NB4 (cell line): ENCODE measurements around the gene IQCC.

ENCODE experiments used
- POLR2A ChIP-seq: IDR thresholded peaks from 2 replicates; pipeline ENCODE4 v1.6.1; 2011; ENCODE audit warnings: mild to moderate bottlenecking; ENCODE audit not compliant: insufficient read length; ENCODE audit errors: extremely low read depth
- TF ChIP-seq, protein P1 (sequence below): IDR thresholded peaks from one replicate; pipeline ENCODE4 v1.5.1; 2012; ENCODE audit warnings: low read depth, low read length

GRCh38 chr1:32179443-32180185 lies 25.9 kb upstream of the IQCC start, which contains the start of gene TXLNA:
- TF ChIP-seq, protein P1, sequence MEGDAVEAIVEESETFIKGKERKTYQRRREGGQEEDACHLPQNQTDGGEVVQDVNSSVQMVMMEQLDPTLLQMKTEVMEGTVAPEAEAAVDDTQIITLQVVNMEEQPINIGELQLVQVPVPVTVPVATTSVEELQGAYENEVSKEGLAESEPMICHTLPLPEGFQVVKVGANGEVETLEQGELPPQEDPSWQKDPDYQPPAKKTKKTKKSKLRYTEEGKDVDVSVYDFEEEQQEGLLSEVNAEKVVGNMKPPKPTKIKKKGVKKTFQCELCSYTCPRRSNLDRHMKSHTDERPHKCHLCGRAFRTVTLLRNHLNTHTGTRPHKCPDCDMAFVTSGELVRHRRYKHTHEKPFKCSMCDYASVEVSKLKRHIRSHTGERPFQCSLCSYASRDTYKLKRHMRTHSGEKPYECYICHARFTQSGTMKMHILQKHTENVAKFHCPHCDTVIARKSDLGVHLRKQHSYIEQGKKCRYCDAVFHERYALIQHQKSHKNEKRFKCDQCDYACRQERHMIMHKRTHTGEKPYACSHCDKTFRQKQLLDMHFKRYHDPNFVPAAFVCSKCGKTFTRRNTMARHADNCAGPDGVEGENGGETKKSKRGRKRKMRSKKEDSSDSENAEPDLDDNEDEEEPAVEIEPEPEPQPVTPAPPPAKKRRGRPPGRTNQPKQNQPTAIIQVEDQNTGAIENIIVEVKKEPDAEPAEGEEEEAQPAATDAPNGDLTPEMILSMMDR, result no peak
- peak; percentile 92 for TF ChIP-seq POLR2A
